ENCODE results near the gene TSPAN7.

DNA sequence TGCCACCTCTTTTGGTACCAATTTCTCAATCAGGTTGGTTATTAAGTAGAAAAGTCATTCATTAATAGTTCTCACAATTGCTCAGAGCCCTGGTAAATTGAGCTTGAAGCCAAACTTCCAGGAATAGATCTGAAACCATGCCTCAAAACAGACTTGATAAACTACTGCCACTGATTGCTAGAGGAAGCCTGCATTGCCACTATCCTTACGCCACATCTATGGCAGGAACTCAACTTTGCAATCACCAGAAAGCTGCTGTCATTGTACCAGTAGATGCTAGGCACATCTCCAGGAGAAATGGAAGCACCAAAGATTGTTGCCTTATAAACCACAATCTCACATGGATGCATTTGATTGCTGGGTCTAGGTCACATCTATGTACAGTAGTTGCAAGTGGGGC is 21.6 kb upstream of the TSPAN7 start:
- TF ChIP-seq, protein P1, sequence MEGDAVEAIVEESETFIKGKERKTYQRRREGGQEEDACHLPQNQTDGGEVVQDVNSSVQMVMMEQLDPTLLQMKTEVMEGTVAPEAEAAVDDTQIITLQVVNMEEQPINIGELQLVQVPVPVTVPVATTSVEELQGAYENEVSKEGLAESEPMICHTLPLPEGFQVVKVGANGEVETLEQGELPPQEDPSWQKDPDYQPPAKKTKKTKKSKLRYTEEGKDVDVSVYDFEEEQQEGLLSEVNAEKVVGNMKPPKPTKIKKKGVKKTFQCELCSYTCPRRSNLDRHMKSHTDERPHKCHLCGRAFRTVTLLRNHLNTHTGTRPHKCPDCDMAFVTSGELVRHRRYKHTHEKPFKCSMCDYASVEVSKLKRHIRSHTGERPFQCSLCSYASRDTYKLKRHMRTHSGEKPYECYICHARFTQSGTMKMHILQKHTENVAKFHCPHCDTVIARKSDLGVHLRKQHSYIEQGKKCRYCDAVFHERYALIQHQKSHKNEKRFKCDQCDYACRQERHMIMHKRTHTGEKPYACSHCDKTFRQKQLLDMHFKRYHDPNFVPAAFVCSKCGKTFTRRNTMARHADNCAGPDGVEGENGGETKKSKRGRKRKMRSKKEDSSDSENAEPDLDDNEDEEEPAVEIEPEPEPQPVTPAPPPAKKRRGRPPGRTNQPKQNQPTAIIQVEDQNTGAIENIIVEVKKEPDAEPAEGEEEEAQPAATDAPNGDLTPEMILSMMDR (IDR thresholded peaks at IDR 0.05), result no peak
- TF ChIP-seq POLR2A (IDR thresholded peaks at IDR 0.05) (no peak), EP300 (IDR thresholded peaks at IDR 0.05; ENCODE audit: low read depth) (no peak), POLR2AphosphoS5 (IDR thresholded peaks at IDR 0.05) (no peak)
